Ovary (tissue), 3 donors: Measurements from ENCODE around the gene GPR141.

Experiments used
- CTCF ChIP-seq, 3 donors: fragments of 450-650 bp in 2 of 3; fragments of 200-600 bp in 1 of 3; IDR thresholded peaks; one replicate each; pipeline versions ENCODE4 v1.5.1 to v1.8.0; 2016 to 2022; ENCODE audit warnings: antibody characterized with exemption in 3 of 3, mild to moderate bottlenecking in 1 of 3
- EP300 ChIP-seq: sonication (generic); formaldehyde crosslinking; IDR thresholded peaks from one replicate; pipeline ENCODE4 v1.6.1; 2017; ENCODE audit warnings: antibody characterized with exemption
- donor health status: DM: no; HTN: no; CAD: no.

GRCh38 chr7:37726016-37726415 lies 42.5 kb downstream of the GPR141 start:
- TF ChIP-seq CTCF (IDR thresholded peaks at IDR 0.05): no peak
- TF ChIP-seq EP300: no peak
